KBM-7 (cell line): ENCODE measurements around the gene SAMD1.
A peak's percentile ranks its signal among the peaks of the same experiment; 100 is the strongest.
"Not testable (repeated sequence)": the region's sequence is repeated elsewhere in the genome, so short reads cannot be mapped to it uniquely, and the experiment has no call there.

Experiments
- DNase-seq: peaks from one replicate; pipeline ENCODE4 v3.0.0-alpha.2; 2015
- in situ Hi-C: fragments of 300-500 bp; cut with MboI; formaldehyde crosslinking; loops from 2 replicates; pipeline ENCODE4 v1.14.3; 2020; ENCODE audit warnings: low sequenced_read_pairs, low pct_unique_long_range_greater_than_20kb, mixed read lengths

SAMD1 gene

GRCh38 chr19:14053032-14053431, 37.5 kb downstream of the SAMD1 start:
- no peak for DNase-seq
- in situ Hi-C loops, result loop anchor here (25.0 kb wide), 1 partner anchor 166 kb away; the partner anchor contains the start of gene NANOS3

- DNase-seq, result no peak
- in situ Hi-C loops, result loop anchor here (25.0 kb wide), 1 partner anchor 165 kb away; the partner anchor contains the start of gene NANOS3
Observed at GRCh38 chr19:14052470-14052869, 38.1 kb downstream of the SAMD1 start.

- in situ Hi-C loops, result loop anchor here (25.0 kb wide), 1 partner anchor 165 kb away; the partner anchor contains the start of gene NANOS3
- DNase-seq, result no peak
Observed at GRCh38 chr19:14051980-14052379, 38.6 kb downstream of the SAMD1 start.

- in situ Hi-C loops, result loop anchor here (25.0 kb wide), 1 partner anchor 164 kb away; the partner anchor contains the start of gene NANOS3
- not testable (repeated sequence) for DNase-seq
Observed at GRCh38 chr19:14050961-14051360, 39.6 kb downstream of the SAMD1 start.

GRCh38 chr19:14050512-14050911, 40.0 kb downstream of the SAMD1 start:
- DNase-seq, result no peak
- in situ Hi-C loops, result loop anchor here (25.0 kb wide), 1 partner anchor 163 kb away; the partner anchor contains the start of gene NANOS3

GRCh38 chr19:14048443-14049153, 42.0 kb downstream of the SAMD1 start:
- peak; percentile 83 for DNase-seq
- in situ Hi-C loops, result no loop called here

GRCh38 chr19:14047866-14048265, 42.7 kb downstream of the SAMD1 start:
- in situ Hi-C loops, DNase-seq: not testable (repeated sequence)

GRCh38 chr19:14042659-14043608, 47.6 kb downstream of the SAMD1 start:
- peak; percentile 58 for DNase-seq
- in situ Hi-C loops, result not testable (repeated sequence)

- in situ Hi-C loops, result no loop called here
- no peak for DNase-seq
Observed at GRCh38 chr19:14039181-14039580, 51.4 kb downstream of the SAMD1 start.
